COR-L47 (cell line): Measurements from ENCODE around the gene GLRA1.

Experiments
- DNase-seq: peaks from one replicate; lab custom pipeline; 2025; lab: John Stamatoyannopoulos, UW

Gene GLRA1

GRCh38 chr5:151924564-151925301, at the start of gene GLRA1:
GLRA1 (minus strand) TSS chr5:151924851; CDS start chr5:151924549, 302 bp downstream.
- no peak for DNase-seq

- DNase-seq: no peak
Measured at GRCh38 chr5:151970885-151971284, 46.2 kb upstream of the GLRA1 start.

- no peak for DNase-seq
Measured at GRCh38 chr5:151967865-151968264, 43.2 kb upstream of the GLRA1 start.

- no peak for DNase-seq
Measured at GRCh38 chr5:151966046-151966445, 41.4 kb upstream of the GLRA1 start.

GRCh38 chr5:151964471-151964870, 39.8 kb upstream of the GLRA1 start:
- DNase-seq: no peak

- DNase-seq: no peak
Measured at GRCh38 chr5:151961557-151961956, 36.9 kb upstream of the GLRA1 start.

- DNase-seq: no peak
Measured at GRCh38 chr5:151958111-151958510, 33.5 kb upstream of the GLRA1 start.

GRCh38 chr5:151956725-151957124, 32.1 kb upstream of the GLRA1 start:
- DNase-seq: no peak

- DNase-seq: no peak
Measured at GRCh38 chr5:151954255-151954654, 29.6 kb upstream of the GLRA1 start.

GRCh38 chr5:151953833-151954232, 29.2 kb upstream of the GLRA1 start:
- DNase-seq: no peak

GRCh38 chr5:151952238-151952637, 27.6 kb upstream of the GLRA1 start:
- DNase-seq: no peak

- no peak for DNase-seq
Measured at GRCh38 chr5:151950706-151951105, 26.1 kb upstream of the GLRA1 start.

- DNase-seq: peak; percentile 10
Measured at GRCh38 chr5:151949701-151950308, 25.2 kb upstream of the GLRA1 start.

GRCh38 chr5:151949113-151949512, 24.5 kb upstream of the GLRA1 start:
- DNase-seq: no peak

- no peak for DNase-seq
Measured at GRCh38 chr5:151947931-151948608, 23.4 kb upstream of the GLRA1 start.

GRCh38 chr5:151937851-151938250, 13.2 kb upstream of the GLRA1 start:
- DNase-seq: no peak

- DNase-seq: no peak
Measured at GRCh38 chr5:151935135-151935695, 10.6 kb upstream of the GLRA1 start.

- no peak for DNase-seq
Measured at GRCh38 chr5:151931260-151931659, 6.6 kb upstream of the GLRA1 start.

- DNase-seq: no peak
Measured at GRCh38 chr5:151926188-151926587, 1.5 kb upstream of the GLRA1 start.

GRCh38 chr5:151925340-151925739, 689 bp upstream of the GLRA1 start:
- no peak for DNase-seq

- DNase-seq: no peak
Measured at GRCh38 chr5:151923866-151924476, 680 bp downstream of the GLRA1 start.

- no peak for DNase-seq
Measured at GRCh38 chr5:151921916-151922315, 2.7 kb downstream of the GLRA1 start.
